K562 (cell line): Measurements from ENCODE around the gene UBXN6. TPM values are rescaled to one million over a fixed set of nuclear protein-coding genes. Genes with fewer than 3 reads are reported as not detected.

Experiments
- ARID4B ChIP-seq: sonication (generic); formaldehyde crosslinking; IDR thresholded peaks from 2 replicates; pipeline ENCODE4 v1.8.0; 2022; ENCODE audit warnings: mild to moderate bottlenecking, missing genetic modification reagents
- CGGBP1 ChIP-seq: fragments of 250-450 bp; sonication (Bioruptor Pico); IDR thresholded peaks from 2 replicates; pipeline ENCODE4 v1.9.0; 2021; ENCODE audit warnings: mild to moderate bottlenecking
- CHD1 ChIP-seq: fragments of 200-600 bp; sonication (generic); IDR thresholded peaks from one replicate; pipeline ENCODE4 v1.6.1; 2012; ENCODE audit warnings: mild to moderate bottlenecking, moderate library complexity, low read length, inconsistent platforms
- FOXP1 ChIP-seq: sonication (generic); formaldehyde crosslinking; IDR thresholded peaks from 2 replicates; pipeline ENCODE4 v1.8.0; 2022; ENCODE audit warnings: mild to moderate bottlenecking, missing genetic modification reagents
- MED1 ChIP-seq: sonication (generic); formaldehyde crosslinking; IDR thresholded peaks from 2 replicates; pipeline ENCODE4 v1.8.1; 2023; ENCODE audit warnings: missing genetic modification reagents, borderline replicate concordance
- NR2C2 ChIP-seq, 2 experiments: fragments of 200-800 bp in 1 of 2; sonication (Bioruptor generic) in 1 of 2; sonication (generic) in 1 of 2; formaldehyde crosslinking in 1 of 2; IDR thresholded peaks; 2 replicates each; pipeline versions ENCODE4 v1.6.1 to v1.8.0; 2016 to 2022; ENCODE audit warnings: mild to moderate bottlenecking in 1 of 2, missing compliant biosample characterization in 1 of 2, missing genetic modification characterization in 1 of 2, missing genetic modification reagents in 1 of 2
- PCBP1 ChIP-seq: fragments of 200-400 bp; formaldehyde crosslinking; IDR thresholded peaks from 2 replicates; pipeline ENCODE4 v1.6.1; 2018; ENCODE audit warnings: mild to moderate bottlenecking, low read depth, low read length; ENCODE audit not compliant: poor library complexity, severe bottlenecking
- RB1 ChIP-seq: fragments of 450-650 bp; IDR thresholded peaks from 2 replicates; pipeline ENCODE4 v1.6.1; 2017; ENCODE audit warnings: low read depth, mild to moderate bottlenecking
- RBM25 ChIP-seq: fragments of 200-400 bp; formaldehyde crosslinking; IDR thresholded peaks from 2 replicates; pipeline ENCODE4 v1.6.1; 2018; ENCODE audit warnings: low read length, low read depth, moderate library complexity; ENCODE audit not compliant: severe bottlenecking
- SAFB2 ChIP-seq: fragments of 200-400 bp; formaldehyde crosslinking; IDR thresholded peaks from 2 replicates; pipeline ENCODE4 v1.6.1; 2018; ENCODE audit warnings: borderline replicate concordance, low read length, low read depth, moderate library complexity; ENCODE audit not compliant: severe bottlenecking
- SIN3A ChIP-seq, 2 experiments: fragments of 150-350 bp in 1 of 2; IDR thresholded peaks; 2 replicates each; pipeline ENCODE4 v1.6.1; 2011 to 2016; ENCODE audit warnings: borderline replicate concordance in 2 of 2, low read depth in 2 of 2, low read length in 2 of 2, mild to moderate bottlenecking in 2 of 2, moderate library complexity in 2 of 2; ENCODE audit not compliant: control insufficient read depth in 1 of 2
- TAF15 ChIP-seq: fragments of 200-400 bp; formaldehyde crosslinking; IDR thresholded peaks from 2 replicates; pipeline ENCODE4 v1.6.1; 2017; ENCODE audit warnings: mild to moderate bottlenecking, low read depth, low read length, moderate library complexity
- ZBTB1 ChIP-seq: sonication (generic); formaldehyde crosslinking; IDR thresholded peaks from 2 replicates; pipeline ENCODE4 v1.8.1; 2023; ENCODE audit warnings: missing genetic modification reagents, low read depth, mild to moderate bottlenecking, borderline replicate concordance
- ZBTB7A ChIP-seq: IDR thresholded peaks from 2 replicates; pipeline ENCODE4 v1.6.1; 2011; ENCODE audit warnings: low read depth, mild to moderate bottlenecking, low read length, moderate library complexity, borderline replicate concordance; ENCODE audit not compliant: control insufficient read depth
- ZFX ChIP-seq: sonication (generic); formaldehyde crosslinking; IDR thresholded peaks from 2 replicates; pipeline ENCODE4 v1.8.0; 2022; ENCODE audit warnings: mild to moderate bottlenecking, missing genetic modification reagents, moderate library complexity
- ZNF398 ChIP-seq: fragments of 250-450 bp; sonication (Bioruptor Pico); IDR thresholded peaks from 2 replicates; pipeline ENCODE4 v1.8.0; 2021; ENCODE audit warnings: moderate library complexity, mild to moderate bottlenecking, inconsistent platforms
- polyA plus RNA-seq, 8 experiments: library from polyadenylated mRNA; depleted of rRNA in 4 of 8; stranded (reverse) in 5 of 8; unstranded in 3 of 8; fragments of >200 nt; fragmentation: Nextera tagmentation in 2 of 8; fragmentation: Illumina TruSeq in 1 of 8; extraction: Ambion mirVana in 2 of 8; extraction: Trizol in 1 of 8; gene quantifications; 2 replicates each; pipeline versions ENCODE4 v1.2.1 to v1.2.3, GENCODE V29; 2011 to 2014; ENCODE audit warnings: inconsistent platforms in 1 of 8, missing spikeins in 1 of 8
- total RNA-seq, 7 experiments: library from RNA; depleted of rRNA in 6 of 7; stranded (reverse); fragments of >200 nt in 6 of 7; fragmentation: Illumina TruSeq in 2 of 7; extraction: Trizol in 2 of 7; gene quantifications; 2 replicates each; pipeline versions ENCODE4 v1.2.1 to v1.2.3, GENCODE V29; 2011 to 2021; ENCODE audit warnings: low replicate concordance in 1 of 7
- TF ChIP-seq, protein P1 (sequence below): fragments of 200-800 bp; sonication (Bioruptor generic); IDR thresholded peaks from 2 replicates; pipeline ENCODE4 v1.6.1; 2017; ENCODE audit warnings: missing genetic modification characterization, missing compliant biosample characterization

UBXN6 gene
- total and polyA plus RNA-seq, 9 of the 15 experiments (the other 6 are each of a cell fraction or from before 2014, with no cell fraction given) = 0.48 to 90.2 (median 29.5) TPM

DNA sequence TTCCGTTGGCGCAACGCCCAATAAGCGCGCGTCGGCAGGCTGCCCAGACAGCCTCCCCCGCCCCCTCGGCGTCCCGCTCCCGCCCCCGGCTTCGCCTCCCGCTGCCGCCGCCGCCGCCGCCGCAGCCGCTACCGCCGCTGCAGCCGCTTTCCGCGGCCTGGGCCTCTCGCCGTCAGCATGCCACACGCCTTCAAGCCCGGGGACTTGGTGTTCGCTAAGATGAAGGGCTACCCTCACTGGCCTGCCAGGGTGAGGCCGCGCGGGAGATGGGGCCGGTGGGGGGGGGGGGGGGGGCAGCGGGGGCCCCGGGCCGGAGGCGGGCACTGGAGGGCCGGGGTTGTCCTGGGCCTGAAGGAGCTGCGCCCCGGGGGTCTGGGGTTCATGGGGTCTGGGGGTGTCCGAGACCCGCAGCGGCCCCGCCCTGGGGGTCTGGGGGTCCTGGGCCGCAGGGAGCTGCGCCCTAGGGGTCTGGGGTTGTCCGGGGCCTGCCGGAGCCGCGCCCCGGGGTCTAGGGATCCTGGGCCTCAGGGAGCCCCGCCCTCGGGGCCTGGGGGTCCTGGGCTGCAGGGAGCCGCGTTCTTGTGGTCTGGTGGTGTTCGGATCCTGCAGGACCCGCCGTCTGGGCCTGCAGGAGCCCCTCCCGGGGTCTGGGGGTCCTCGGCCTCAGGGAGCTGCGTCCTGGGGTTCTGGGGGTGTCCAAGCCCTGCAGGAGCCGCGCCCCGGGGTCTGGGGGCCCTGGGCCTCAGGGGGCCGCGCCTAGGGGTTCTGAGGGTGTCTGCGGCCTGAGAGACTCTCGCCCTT, 14.8 kb upstream of the UBXN6 start, which contains the start of gene HDGFL2 (continued):
- TF ChIP-seq NR2C2 (CRISPR knock-in tag; IDR thresholded peaks at IDR 0.05) (no peak), NR2C2 (tag; IDR thresholded peaks at IDR 0.05) (peak; percentile 52; the same call in 1 of the 2 replicates), PCBP1 (peak; percentile 69), TAF15 (no peak), ZBTB1 (CRISPR knock-in tag) (peak; percentile 96), RB1 (peak; percentile 80; the same call in 1 of the 2 replicates), CGGBP1 (CRISPR knock-in tag) (peak; percentile 39; the same call in 1 of the 2 replicates), ARID4B (CRISPR knock-in tag) (peak; percentile 85), SAFB2 (no peak), RBM25 (peak; percentile 64), ZFX (CRISPR knock-in tag) (peak; percentile 46; the same call in 1 of the 2 replicates), FOXP1 (CRISPR knock-in tag) (0 out of 2 replicates have a peak, but pooled peaks have one; percentile 55), CHD1 (peak; percentile 34), ZBTB7A (peak; percentile 63; the same call in 1 of the 2 replicates), SIN3A (IDR thresholded peaks at IDR 0.05; ENCODE audit: borderline replicate concordance in 2 of 2, control insufficient read depth in 1 of 2, low read depth in 2 of 2, low read length in 2 of 2) (peak in 1 of 2 experiments; percentile 26; a peak in 1 of 4 replicates), MED1 (no peak), ZNF398 (CRISPR knock-in tag) (no peak)
- TF ChIP-seq, protein P1, sequence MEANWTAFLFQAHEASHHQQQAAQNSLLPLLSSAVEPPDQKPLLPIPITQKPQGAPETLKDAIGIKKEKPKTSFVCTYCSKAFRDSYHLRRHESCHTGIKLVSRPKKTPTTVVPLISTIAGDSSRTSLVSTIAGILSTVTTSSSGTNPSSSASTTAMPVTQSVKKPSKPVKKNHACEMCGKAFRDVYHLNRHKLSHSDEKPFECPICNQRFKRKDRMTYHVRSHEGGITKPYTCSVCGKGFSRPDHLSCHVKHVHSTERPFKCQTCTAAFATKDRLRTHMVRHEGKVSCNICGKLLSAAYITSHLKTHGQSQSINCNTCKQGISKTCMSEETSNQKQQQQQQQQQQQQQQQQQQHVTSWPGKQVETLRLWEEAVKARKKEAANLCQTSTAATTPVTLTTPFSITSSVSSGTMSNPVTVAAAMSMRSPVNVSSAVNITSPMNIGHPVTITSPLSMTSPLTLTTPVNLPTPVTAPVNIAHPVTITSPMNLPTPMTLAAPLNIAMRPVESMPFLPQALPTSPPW (CRISPR knock-in tag) = peak; percentile 96
